K562 (cell line): ENCODE measurements around the gene TIMP2. TPM values are rescaled to one million over a fixed set of nuclear protein-coding genes. Genes with fewer than 3 reads are reported as not detected.

ENCODE experiments used
- ATAC-seq: fragments of 200-7000 bp; cut with Tn5 transposase; 3 replicates; pipeline ENCODE4 v1.9.1; 2020; ENCODE audit warnings: moderate library complexity
- BruUV-seq: library from RNA; stranded (reverse); fragments of 400-500 nt; replicated peaks from 2 replicates; lab custom pipeline; 2021; lab: Mats Ljungman, UMichigan
- CTCF ChIA-PET: fragments of 300-600 bp; formaldehyde crosslinking; extraction: SDS; loops from one replicate; lab custom pipeline; 2021; ENCODE audit warnings: low intra/inter-chr PET ratio; lab: Yijun Ruan, JAX
- POLR2A ChIA-PET: fragments of 300-600, 350-650 bp; sonication (Branson Sonifier 250); formaldehyde crosslinking; extraction: SDS; loops from one replicate; lab custom pipeline; 2021; ENCODE audit warnings: antibody characterized with exemption, inconsistent platforms; lab: Yijun Ruan, JAX
- DNase-seq, 4 experiments: peaks; one replicate each; pipeline versions ENCODE4 v3.0.0 to v3.0.0-alpha.2; 2011 to 2018; ENCODE audit warnings: low spot score in 3 of 4, mixed read lengths in 3 of 4; ENCODE audit errors: extremely low read depth in 1 of 4
- FAIRE-seq: peaks from 2 replicates; lab custom pipeline; 2011; peaks lifted over from hg19 to GRCh38; lab: Jason Lieb, UNC
- H2AFZ ChIP-seq: 2 replicates; pipeline ENCODE4 v1.6.0; 2011; ENCODE audit warnings: low read depth, low read length, control low read depth, inconsistent platforms
- H3K27ac ChIP-seq: fragments of 200-600 bp; 3 replicates; pipeline ENCODE4 v1.8.0; 2011; ENCODE audit warnings: low read depth, mild to moderate bottlenecking, control low read depth, inconsistent platforms, low read length, moderate library complexity, mixed read lengths; ENCODE audit errors: extremely low read depth
- H3K27me3 ChIP-seq, 2 experiments: fragments of 300-600 bp in 1 of 2; 2 replicates in 1 of 2; 3 replicates in 1 of 2; pipeline versions ENCODE4 v1.6.0 to v1.8.0; 2011; ENCODE audit warnings: inconsistent platforms in 2 of 2, low read length in 2 of 2, mild to moderate bottlenecking in 1 of 2, mixed read lengths in 1 of 2, moderate library complexity in 1 of 2; ENCODE audit not compliant: control insufficient read depth in 2 of 2, insufficient read depth in 2 of 2
- H3K36me3 ChIP-seq: fragments of 300-600 bp; 3 replicates; pipeline ENCODE4 v1.8.0; 2011; ENCODE audit warnings: mild to moderate bottlenecking, low read length, inconsistent platforms; ENCODE audit not compliant: control insufficient read depth, insufficient read depth
- H3K4me1 ChIP-seq, 2 experiments: fragments of 200-600 bp in 1 of 2; replicated peaks in 1 of 2; 2 replicates in 1 of 2; 3 replicates in 1 of 2; pipeline versions ENCODE4 v1.5.1 to v1.8.0; 2011; ENCODE audit warnings: inconsistent platforms in 2 of 2, low read length in 2 of 2, mild to moderate bottlenecking in 1 of 2, mixed read lengths in 1 of 2, moderate library complexity in 1 of 2; ENCODE audit not compliant: control insufficient read depth in 2 of 2, insufficient read depth in 2 of 2
- H3K4me2 ChIP-seq: 2 replicates; pipeline ENCODE4 v1.6.1; 2011; ENCODE audit warnings: low read length, control low read depth, inconsistent platforms, mixed read lengths; ENCODE audit not compliant: insufficient read depth
- H3K4me3 ChIP-seq: fragments of 200-600 bp; sonication (generic), shearing (Covaris generic); 2 replicates; pipeline ENCODE4 v1.5.1; 2016; ENCODE audit warnings: control low read depth, inconsistent platforms
- H3K79me2 ChIP-seq: fragments of 200-600 bp; 3 replicates; pipeline ENCODE4 v1.8.0; 2011; ENCODE audit warnings: low read length, inconsistent platforms; ENCODE audit not compliant: control insufficient read depth, insufficient read depth
- H3K9ac ChIP-seq, 2 experiments: 2 replicates each; pipeline versions ENCODE4 v1.6.0 to v1.6.1; 2011; ENCODE audit warnings: low read depth in 2 of 2, low read length in 2 of 2, control low read depth in 1 of 2, inconsistent platforms in 1 of 2, mild to moderate bottlenecking in 1 of 2, mixed read lengths in 1 of 2; ENCODE audit not compliant: insufficient read depth in 1 of 2
- H3K9me1 ChIP-seq: one replicate; pipeline ENCODE4 v1.6.0; 2011; ENCODE audit warnings: inconsistent platforms, mild to moderate bottlenecking, low read length, moderate library complexity; ENCODE audit not compliant: control insufficient read depth, insufficient read depth
- H3K9me3 ChIP-seq: replicated peaks from 2 replicates; pipeline ENCODE4 v1.5.1; 2011; ENCODE audit warnings: low read depth, low read length, inconsistent platforms; ENCODE audit not compliant: control insufficient read depth, insufficient read depth
- H4K20me1 ChIP-seq: replicated peaks from 2 replicates; pipeline ENCODE4 v1.6.1; 2011; ENCODE audit warnings: low read length, inconsistent platforms, mixed read lengths; ENCODE audit not compliant: control insufficient read depth, insufficient read depth
- BCLAF1 ChIP-seq, 2 experiments: fragments of 450-650 bp in 1 of 2; IDR thresholded peaks; 2 replicates each; pipeline ENCODE4 v1.6.1; 2011 to 2017; ENCODE audit warnings: low read depth in 2 of 2, antibody characterized with exemption in 1 of 2, borderline replicate concordance in 1 of 2, low read length in 1 of 2, mild to moderate bottlenecking in 1 of 2, mixed read lengths in 1 of 2; ENCODE audit not compliant: control insufficient read depth in 1 of 2
- CEBPB ChIP-seq: fragments of 450-650 bp; IDR thresholded peaks from 2 replicates; pipeline ENCODE4 v1.6.1; 2016; ENCODE audit warnings: missing genetic modification characterization, missing compliant biosample characterization
- POU5F1 ChIP-seq: fragments of 150-350 bp; IDR thresholded peaks from 2 replicates; pipeline ENCODE4 v1.6.1; 2014; ENCODE audit warnings: borderline replicate concordance, low read length, low read depth, mild to moderate bottlenecking; ENCODE audit not compliant: partially characterized antibody
- REST ChIP-seq, 2 experiments: fragments of 450-650 bp; formaldehyde crosslinking in 1 of 2; IDR thresholded peaks; 2 replicates each; pipeline versions ENCODE4 v1.4.0 to v1.6.1; 2014 to 2020; ENCODE audit warnings: mild to moderate bottlenecking in 2 of 2, borderline replicate concordance in 1 of 2, low read depth in 1 of 2
- TEAD2 ChIP-seq: fragments of 450-650 bp; IDR thresholded peaks from 2 replicates; pipeline ENCODE4 v1.6.1; 2016; ENCODE audit warnings: missing genetic modification characterization, control low read depth, missing compliant biosample characterization
- WGBS: fragments of 100-300 bp; shearing (Covaris generic); methylation state at CpG from one replicate; pipeline ENCODE4 v1.1.6; 2016; ENCODE audit warnings: low coverage, mixed read lengths; ENCODE audit not compliant: insufficient coverage; ENCODE audit errors: missing lambda C conversion rate; 5-methylcytosine and 5-hydroxymethylcytosine counted together
- in situ Hi-C: fragments of 300-500 bp; cut with MboI; formaldehyde crosslinking; loops from 4 replicates; pipeline ENCODE4 v1.15.0; 2018; ENCODE audit warnings: inconsistent platforms, mixed read lengths
- intact Hi-C: fragments of 100-400 bp; cut with micrococcal nuclease; formaldehyde crosslinking; loops from 2 replicates; pipeline ENCODE4 v1.14.2; 2022
- polyA plus RNA-seq, 8 experiments: library from polyadenylated mRNA; depleted of rRNA in 4 of 8; stranded (reverse) in 5 of 8; unstranded in 3 of 8; fragments of >200 nt; fragmentation: Nextera tagmentation in 2 of 8; fragmentation: Illumina TruSeq in 1 of 8; extraction: Ambion mirVana in 2 of 8; extraction: Trizol in 1 of 8; gene quantifications; 2 replicates each; pipeline versions ENCODE4 v1.2.1 to v1.2.3, GENCODE V29; 2011 to 2014; ENCODE audit warnings: inconsistent platforms in 1 of 8, missing spikeins in 1 of 8
- total RNA-seq, 7 experiments: library from RNA; depleted of rRNA in 6 of 7; stranded (reverse); fragments of >200 nt in 6 of 7; fragmentation: Illumina TruSeq in 2 of 7; extraction: Trizol in 2 of 7; gene quantifications; 2 replicates each; pipeline versions ENCODE4 v1.2.1 to v1.2.3, GENCODE V29; 2011 to 2021; ENCODE audit warnings: low replicate concordance in 1 of 7

Gene TIMP2
- total and polyA plus RNA-seq, 9 of the 15 experiments (the other 6 are each of a cell fraction or from before 2014, with no cell fraction given) = 0.55 TPM; not detected in 8

DNA sequence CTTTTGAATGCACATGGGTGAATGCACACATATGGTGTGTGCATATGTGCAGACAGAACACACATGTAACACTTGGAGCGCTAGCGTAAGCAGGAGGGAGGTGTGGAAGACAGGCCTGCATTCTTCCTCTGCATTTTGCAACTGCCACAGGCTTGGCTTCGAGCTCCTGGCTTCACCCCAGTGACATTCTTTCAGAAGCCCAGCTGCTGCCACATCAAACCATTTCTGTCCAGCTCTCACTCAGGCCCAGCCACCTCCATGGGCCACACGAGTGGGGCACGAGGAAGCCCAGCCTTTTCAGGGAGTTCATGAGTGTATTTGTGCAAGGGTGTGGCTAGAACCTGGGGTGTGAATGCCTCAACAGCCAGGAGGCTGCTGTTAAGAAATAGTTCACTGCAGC lies 35.7 kb upstream of the TIMP2 start:
- Histone ChIP-seq H3K9me3 (no peaks in the 10 kb centered on the region), H3K4me2 (no peak overlapping the region), H4K20me1 (peaks cover 16% of the 10 kb centered on the region), H3K27ac (no peak overlapping the region), H3K4me1 (peaks cover 5 to 7% of the 10 kb centered on the region in 2 experiments; a peak in 4 of 5 replicates), H3K9ac (no peak overlapping the region), H3K79me2 (no peaks in the 10 kb centered on the region), H3K9me1 (no peaks in the 10 kb centered on the region), H3K27me3 (peaks cover 36 to 80% of the 10 kb centered on the region in 2 experiments), H3K4me3 (no peak overlapping the region), H2AFZ (no peak overlapping the region), H3K36me3 (no peaks in the 10 kb centered on the region)
- no peak; the same call in 2 of the 3 replicates for ATAC-seq
- DNase-seq = no peak
- CTCF ChIA-PET = no interaction called here
- in situ Hi-C loops = no loop called here
- BruUV-seq = no TSS peak
- intact Hi-C loops = no loop called here
- POLR2A ChIA-PET = interaction anchor here (0.6 kb wide), 1 partner anchor 8 kb away, joined by 3 read pairs; no protein-coding TSS in a partner anchor
- no peak for TF ChIP-seq REST (IDR thresholded peaks at IDR 0.05; ENCODE audit: borderline replicate concordance)
- TF ChIP-seq REST (CRISPR knock-in tag; IDR thresholded peaks at IDR 0.05; ENCODE audit: low read depth) = no peak
- TF ChIP-seq BCLAF1 (IDR thresholded peaks at IDR 0.05; ENCODE audit: borderline replicate concordance in 1 of 2, control insufficient read depth in 1 of 2, low read depth in 2 of 2, low read length in 1 of 2) = no peak
- peak; percentile 28; the same call in 1 of the 2 replicates for TF ChIP-seq CEBPB (tag)
- TF ChIP-seq TEAD2 (tag) = no peak
- TF ChIP-seq POU5F1 = no peak
- no peak for FAIRE-seq
- WGBS = 5% methylated on average over 5 of the region's 5 CpGs
